Measurements from ENCODE around the gene MICALL2. TPM values are rescaled to one million over a fixed set of nuclear protein-coding genes. Genes with fewer than 3 reads are reported as not detected.

MICALL2 gene
- total RNA-seq, 4 donors from 2014 or later, result 9.1 to 18.3 (median 14.6) TPM

- intact Hi-C loops (cut with DNase I), result loop anchor here (5.0 kb wide), 1 partner anchor 73 kb away; the partner anchor contains the start of gene PSMG3
- TF ChIP-seq CTCF (IDR thresholded peaks at IDR 0.05) (no peak), POLR2A (IDR thresholded peaks at IDR 0.05; ENCODE audit: low read depth) (no peak), POLR2AphosphoS5 (IDR thresholded peaks at IDR 0.05) (no peak), EP300 (IDR thresholded peaks at IDR 0.05) (no peak)
- peaks cover 50 to 86% (median 84%) of the 10 kb centered on the region in 4 donors for H3K36me3 ChIP-seq
- no peaks in the 10 kb centered on the region for H3K27me3 ChIP-seq
- H3K4me1 ChIP-seq, result peaks cover 20 to 29% (median 28%) of the 10 kb centered on the region in 4 donors
- DNase-seq (ENCODE audit: extremely low spot score), result no peak
- H3K4me3 ChIP-seq, result no peak overlapping the region
- H3K9me3 ChIP-seq, result no peaks in the 10 kb centered on the region
- WGBS, result 86% methylated on average over 18 of the region's 33 CpGs
- H3K27ac ChIP-seq (replicated peaks in 1 of 4), result no peak overlapping the region
These were observed 40.2 kb upstream of the MICALL2 start for GRCh38 chr7:1499367-1500029.

GRCh38 chr7:1498370-1499305, 39.4 kb upstream of the MICALL2 start:
- intact Hi-C loops (cut with DNase I), result no loop called here
- no peak for DNase-seq (ENCODE audit: extremely low spot score)

GRCh38 chr7:1497293-1497927, 38.1 kb upstream of the MICALL2 start:
- H3K36me3 ChIP-seq, result peaks cover 58 to 100% (median 99%) of the 10 kb centered on the region in 4 donors
- intact Hi-C loops (cut with DNase I), result no loop called here
- TF ChIP-seq CTCF (IDR thresholded peaks at IDR 0.05), result no peak
- TF ChIP-seq POLR2A (IDR thresholded peaks at IDR 0.05; ENCODE audit: low read depth), result no peak
- no peak for TF ChIP-seq EP300 (IDR thresholded peaks at IDR 0.05)
- no peak for TF ChIP-seq POLR2AphosphoS5 (IDR thresholded peaks at IDR 0.05)
- H3K27me3 ChIP-seq, result no peaks in the 10 kb centered on the region
- no peaks in the 10 kb centered on the region for H3K9me3 ChIP-seq
- no peak for DNase-seq (ENCODE audit: extremely low spot score)
- no peak overlapping the region for H3K27ac ChIP-seq (replicated peaks in 1 of 4)
- no peak overlapping the region for H3K4me3 ChIP-seq
- H3K4me1 ChIP-seq, result peaks cover 7 to 14% (median 12%) of the 10 kb centered on the region in 4 donors
- 87% methylated on average over 30 of the region's 37 CpGs for WGBS

More at GRCh38 chr7:1498370-1499305, 39.4 kb upstream of the MICALL2 start:
- H3K27me3 ChIP-seq, result no peaks in the 10 kb centered on the region
- no peaks in the 10 kb centered on the region for H3K9me3 ChIP-seq
- WGBS, result 94% methylated on average over 22 of the region's 62 CpGs
- TF ChIP-seq CTCF (IDR thresholded peaks at IDR 0.05), result no peak
- TF ChIP-seq POLR2A (IDR thresholded peaks at IDR 0.05; ENCODE audit: low read depth), result no peak
- no peak for TF ChIP-seq POLR2AphosphoS5 (IDR thresholded peaks at IDR 0.05)
- TF ChIP-seq EP300 (IDR thresholded peaks at IDR 0.05), result no peak
- H3K36me3 ChIP-seq, result peaks cover 56 to 94% (median 93%) of the 10 kb centered on the region in 4 donors
- peaks cover 20 to 26% (median 24%) of the 10 kb centered on the region in 4 donors for H3K4me1 ChIP-seq
- no peak overlapping the region for H3K4me3 ChIP-seq
- H3K27ac ChIP-seq (replicated peaks in 1 of 4), result no peak overlapping the region

- no peak for DNase-seq (ENCODE audit: extremely low spot score)
- no peak overlapping the region for H3K4me3 ChIP-seq
- H3K9me3 ChIP-seq, result no peaks in the 10 kb centered on the region
- TF ChIP-seq POLR2AphosphoS5 (IDR thresholded peaks at IDR 0.05) (no peak), CTCF (IDR thresholded peaks at IDR 0.05) (no peak), POLR2A (IDR thresholded peaks at IDR 0.05; ENCODE audit: low read depth) (no peak), EP300 (IDR thresholded peaks at IDR 0.05) (no peak)
- no peak overlapping the region for H3K27ac ChIP-seq (replicated peaks in 1 of 4)
- H3K36me3 ChIP-seq, result peaks cover 58 to 100% (median 99%) of the 10 kb centered on the region in 4 donors
- H3K4me1 ChIP-seq, result peaks cover under 1 to 7% (median 5%) of the 10 kb centered on the region in 4 donors
- intact Hi-C loops (cut with DNase I), result no loop called here
- WGBS, result 94% methylated on average over 20 of the region's 33 CpGs
- no peaks in the 10 kb centered on the region for H3K27me3 ChIP-seq
These were observed 37.4 kb upstream of the MICALL2 start for GRCh38 chr7:1496531-1497292.
